HG03460 (cell line): ENCODE results near the gene MAVS.
A peak's percentile ranks its signal among the peaks of the same experiment; 100 is the strongest.

ENCODE experiments used
- ATAC-seq: cut with Tn5 transposase; IDR thresholded peaks from one replicate; pipeline ENCODE4 v1.9.1; 2021; ENCODE audit not compliant: unreplicated experiment

MAVS gene

GRCh38 chr20:3906744-3907721 lies 60.4 kb downstream of the MAVS start:
- ATAC-seq = peak; percentile 86

GRCh38 chr20:3908667-3909066 lies 62.0 kb downstream of the MAVS start:
- no peak for ATAC-seq

- ATAC-seq = no peak
Observed at GRCh38 chr20:3909952-3910366, 63.3 kb downstream of the MAVS start.

GRCh38 chr20:3910853-3911252 lies 64.2 kb downstream of the MAVS start:
- no peak for ATAC-seq

- ATAC-seq = no peak
Observed at GRCh38 chr20:3911956-3912355, 65.3 kb downstream of the MAVS start.

- no peak for ATAC-seq
Observed at GRCh38 chr20:3914446-3914845, 67.8 kb downstream of the MAVS start.

GRCh38 chr20:3915691-3916090 lies 69.1 kb downstream of the MAVS start:
- ATAC-seq = no peak

GRCh38 chr20:3916364-3916763 lies 69.7 kb downstream of the MAVS start:
- no peak for ATAC-seq

- no peak for ATAC-seq
Observed at GRCh38 chr20:3919352-3919751, 72.7 kb downstream of the MAVS start.

- ATAC-seq = no peak
Observed at GRCh38 chr20:3922223-3922982, 75.8 kb downstream of the MAVS start.

GRCh38 chr20:3922983-3923339 lies 76.3 kb downstream of the MAVS start:
- ATAC-seq = no peak

- ATAC-seq = no peak
Observed at GRCh38 chr20:3923818-3924217, 77.2 kb downstream of the MAVS start.

GRCh38 chr20:3924304-3925112 lies 77.9 kb downstream of the MAVS start:
- ATAC-seq = no peak

GRCh38 chr20:3925113-3925695 lies 78.6 kb downstream of the MAVS start:
- no peak for ATAC-seq
